Hematopoietic multipotent progenitor cell (in vitro differentiated cells): ENCODE results near the gene BANF2. TPM values are rescaled to one million over a fixed set of nuclear protein-coding genes. Genes with fewer than 3 reads are reported as not detected.

Experiments
- total RNA-seq: library from RNA; depleted of rRNA; stranded (reverse); fragments of >200 nt; gene quantifications from one replicate; pipeline ENCODE4 v1.2.3, GENCODE V29; 2012

The BANF2 gene
- total RNA-seq, 1 donor, result not detected

Other genes with a start within 250 kb of the BANF2 start
- 0.54 TPM for gene BFSP1, start 168.6 kb upstream of the BANF2 start, total RNA-seq
- gene DSTN, start 129.9 kb upstream of the BANF2 start, total RNA-seq, result 20.2 TPM
- 56.6 TPM for gene RRBP1, start 17.7 kb upstream of the BANF2 start, total RNA-seq